ENCODE measurements around the gene NR2F1.

The NR2F1 gene

GRCh38 chr5:93598091-93599000, 15.3 kb downstream of the NR2F1 start (continued):
- TF ChIP-seq ZNF747 (tag by site-specific recombination; IDR thresholded peaks at IDR 0.05) (no peak), ZNF394 (tag by site-specific recombination; IDR thresholded peaks at IDR 0.05; ENCODE audit: borderline replicate concordance) (peak; percentile 33), YY2 (tag by site-specific recombination; IDR thresholded peaks at IDR 0.05) (no peak), ZNF677 (tag by site-specific recombination; IDR thresholded peaks at IDR 0.05) (no peak), ZSCAN23 (tag by site-specific recombination; IDR thresholded peaks at IDR 0.05) (0 out of 2 replicates have a peak, but pooled peaks have one; percentile 17), ZNF335 (tag by site-specific recombination; conservative IDR thresholded peaks at IDR 0.05) (peak; percentile 61; the same call in 1 of the 2 replicates), ZNF521 (tag by site-specific recombination; IDR thresholded peaks at IDR 0.05) (no peak), ZSCAN5A (tag by site-specific recombination; IDR thresholded peaks at IDR 0.05) (no peak), ZNF280D (tag by site-specific recombination; IDR thresholded peaks at IDR 0.05) (no peak), MYNN (tag by site-specific recombination; IDR thresholded peaks at IDR 0.05; ENCODE audit: borderline replicate concordance) (no peak), ZIC2 (tag by site-specific recombination; IDR thresholded peaks at IDR 0.05) (peak; percentile 93), MZF1 (tag by site-specific recombination; IDR thresholded peaks at IDR 0.05; ENCODE audit: borderline replicate concordance) (peak; percentile 52; the same call in 1 of the 2 replicates), ZBTB49 (tag by site-specific recombination; IDR thresholded peaks at IDR 0.05; ENCODE audit: low read depth) (no peak), KLF16 (tag by site-specific recombination; IDR thresholded peaks at IDR 0.05) (no peak), SCRT1 (tag by site-specific recombination; IDR thresholded peaks at IDR 0.05; ENCODE audit: borderline replicate concordance) (0 out of 2 replicates have a peak, but pooled peaks have one; percentile 40), ZNF398 (tag by site-specific recombination; IDR thresholded peaks at IDR 0.05) (peak; percentile 59; the same call in 1 of the 2 replicates), ZNF548 (tag by site-specific recombination; IDR thresholded peaks at IDR 0.05) (no peak), PRDM1 (tag by site-specific recombination; IDR thresholded peaks at IDR 0.05) (peak; percentile 29; the same call in 1 of the 2 replicates), ZNF169 (tag by site-specific recombination; IDR thresholded peaks at IDR 0.05) (no peak), ZFP41 (tag by site-specific recombination; IDR thresholded peaks at IDR 0.05; ENCODE audit: borderline replicate concordance) (no peak), ZNF596 (tag by site-specific recombination; IDR thresholded peaks at IDR 0.05) (peak; percentile 42; the same call in 1 of the 2 replicates), GLI2 (tag by site-specific recombination; IDR thresholded peaks at IDR 0.05; ENCODE audit: borderline replicate concordance, low read depth) (peak; percentile 70), ZNF658 (tag by site-specific recombination; IDR thresholded peaks at IDR 0.05) (no peak), ZNF561 (tag by site-specific recombination; IDR thresholded peaks at IDR 0.05; ENCODE audit: borderline replicate concordance) (peak; percentile 87), ZNF324 (tag by site-specific recombination; IDR thresholded peaks at IDR 0.05) (0 out of 2 replicates have a peak, but pooled peaks have one; percentile 46), ZNF274 (IDR thresholded peaks at IDR 0.05; ENCODE audit: low read length) (no peak), ZNF274 (tag by site-specific recombination; IDR thresholded peaks at IDR 0.05; ENCODE audit: borderline replicate concordance) (no peak), ZNF621 (tag by site-specific recombination; IDR thresholded peaks at IDR 0.05) (no peak), KLF1 (tag by site-specific recombination; IDR thresholded peaks at IDR 0.05) (peak; percentile 99), KLF7 (tag by site-specific recombination; IDR thresholded peaks at IDR 0.05; ENCODE audit: borderline replicate concordance) (peak; percentile 83; the same call in 1 of the 2 replicates), ZNF266 (tag by site-specific recombination; IDR thresholded peaks at IDR 0.05; ENCODE audit: low read depth) (no peak)
